Urothelium cell line (cell line): ENCODE results near the gene RIOK2.
"Not testable (repeated sequence)": the region's sequence is repeated elsewhere in the genome, so short reads cannot be mapped to it uniquely, and the experiment has no call there.

Experiments
- DNase-seq: peaks from one replicate; pipeline ENCODE4 v3.0.0; 2011; ENCODE audit warnings: low spot score, mixed read lengths
- FAIRE-seq: peaks from 2 replicates; lab custom pipeline; 2011; peaks lifted over from hg19 to GRCh38; lab: Jason Lieb, UNC

RIOK2 gene

GRCh38 chr5:97171703-97172102 is 11.3 kb downstream of the RIOK2 start:
- FAIRE-seq (no peak), DNase-seq (no peak)

GRCh38 chr5:97167435-97167834 is 15.6 kb downstream of the RIOK2 start:
- FAIRE-seq (no peak), DNase-seq (no peak)

- DNase-seq (no peak), FAIRE-seq (no peak)
Observed at GRCh38 chr5:97165726-97166125, 17.3 kb downstream of the RIOK2 start.

GRCh38 chr5:97164846-97165245 is 18.2 kb downstream of the RIOK2 start:
- no peak for FAIRE-seq
- no peak for DNase-seq

- FAIRE-seq (no peak), DNase-seq (no peak)
Observed at GRCh38 chr5:97163790-97164285, 19.2 kb downstream of the RIOK2 start.

- FAIRE-seq (no peak), DNase-seq (no peak)
Observed at GRCh38 chr5:97163360-97163764, 19.7 kb downstream of the RIOK2 start.

GRCh38 chr5:97162045-97162444 is 21.0 kb downstream of the RIOK2 start:
- DNase-seq (peak; percentile 42), FAIRE-seq (peak; percentile 27)

- DNase-seq (no peak), FAIRE-seq (no peak)
Observed at GRCh38 chr5:97157689-97158088, 25.4 kb downstream of the RIOK2 start.

- DNase-seq (no peak), FAIRE-seq (no peak)
Observed at GRCh38 chr5:97151370-97151769, 31.7 kb downstream of the RIOK2 start.

GRCh38 chr5:97150401-97150800 is 32.6 kb downstream of the RIOK2 start:
- DNase-seq (no peak), FAIRE-seq (no peak)

- no peak for DNase-seq
- no peak for FAIRE-seq
Observed at GRCh38 chr5:97149709-97150108, 33.3 kb downstream of the RIOK2 start.

- DNase-seq (no peak), FAIRE-seq (no peak)
Observed at GRCh38 chr5:97148288-97148687, 34.8 kb downstream of the RIOK2 start.

- no peak for DNase-seq
- no peak for FAIRE-seq
Observed at GRCh38 chr5:97143704-97144103, 39.3 kb downstream of the RIOK2 start.

GRCh38 chr5:97142521-97143254 is 40.4 kb downstream of the RIOK2 start, which contains the start of gene LIX1:
LIX1 (minus strand) TSS chr5:97142611; CDS start chr5:97142576, 35 bp downstream.
- DNase-seq (peak; percentile 45), FAIRE-seq (no peak)

GRCh38 chr5:97141539-97141938 is 41.5 kb downstream of the RIOK2 start:
- DNase-seq (no peak), FAIRE-seq (no peak)

- no peak for FAIRE-seq
- DNase-seq, result no peak
Observed at GRCh38 chr5:97141031-97141430, 42.0 kb downstream of the RIOK2 start.

GRCh38 chr5:97140250-97140649 is 42.8 kb downstream of the RIOK2 start:
- FAIRE-seq, DNase-seq: not testable (repeated sequence)

GRCh38 chr5:97136475-97136874 is 46.6 kb downstream of the RIOK2 start:
- no peak for FAIRE-seq
- DNase-seq, result no peak

GRCh38 chr5:97135868-97136267 is 47.2 kb downstream of the RIOK2 start:
- FAIRE-seq, result no peak
- DNase-seq, result no peak

- no peak for FAIRE-seq
- DNase-seq, result no peak
Observed at GRCh38 chr5:97134634-97135033, 48.4 kb downstream of the RIOK2 start.

- FAIRE-seq (no peak), DNase-seq (no peak)
Observed at GRCh38 chr5:97133101-97133500, 49.9 kb downstream of the RIOK2 start.

GRCh38 chr5:97131921-97132320 is 51.1 kb downstream of the RIOK2 start:
- DNase-seq (no peak), FAIRE-seq (no peak)
